Activated T-helper 1 cell treated with anti-CD3 and anti-CD28 coated beads, Interleukin-2, amount 50 U/mL, for 16 hours (primary cell): ENCODE measurements around the gene FNIP2.

ENCODE experiments used
- DNase-seq, 2 donors: peaks; one replicate each; pipeline ENCODE4 v3.0.0-alpha.2; 2020; ENCODE audit warnings: low read depth in 1 of 2, low spot score in 1 of 2

FNIP2 gene

GRCh38 chr4:158762553-158762952, 6.3 kb upstream of the FNIP2 start:
- no peak for DNase-seq

- DNase-seq: no peak
These were observed 5.4 kb upstream of the FNIP2 start for GRCh38 chr4:158763462-158763861.

DNA sequence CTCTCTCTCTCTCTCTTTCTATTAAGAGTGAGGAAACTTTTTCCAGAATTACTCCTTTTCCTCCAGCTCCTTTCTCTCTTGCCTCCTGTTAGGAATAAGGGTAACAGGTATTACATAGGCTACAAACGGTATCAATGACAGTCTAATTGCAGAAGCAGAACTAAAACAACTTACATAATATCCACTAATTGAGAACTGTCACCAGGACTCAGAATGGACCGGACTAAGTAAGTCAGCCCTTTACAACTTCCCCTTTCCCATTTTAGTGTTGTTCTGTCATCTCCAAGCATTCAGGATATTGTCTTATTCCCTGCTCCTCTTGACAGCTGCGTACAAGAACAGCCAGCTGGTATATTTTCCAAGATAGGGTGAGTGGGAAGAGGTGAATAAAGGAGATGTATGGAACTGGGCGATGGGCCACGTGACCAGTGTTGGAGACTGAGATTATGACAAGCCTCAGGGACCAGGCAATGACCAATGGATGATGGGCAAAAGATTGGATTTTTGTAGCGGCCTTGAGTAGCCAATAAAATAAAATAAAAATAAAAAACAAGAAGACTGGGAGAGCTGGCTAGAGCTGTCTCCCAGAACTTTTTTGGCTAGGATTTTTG, 2.3 kb upstream of the FNIP2 start:
- DNase-seq: no peak

GRCh38 chr4:158767451-158767850, 1.4 kb upstream of the FNIP2 start:
- DNase-seq: no peak

GRCh38 chr4:158769175-158769921, 522 bp downstream of the FNIP2 start:
- peak; percentile 4 to 19 for DNase-seq

- DNase-seq: no peak
These were observed 1.8 kb downstream of the FNIP2 start for GRCh38 chr4:158770671-158771070.

DNA sequence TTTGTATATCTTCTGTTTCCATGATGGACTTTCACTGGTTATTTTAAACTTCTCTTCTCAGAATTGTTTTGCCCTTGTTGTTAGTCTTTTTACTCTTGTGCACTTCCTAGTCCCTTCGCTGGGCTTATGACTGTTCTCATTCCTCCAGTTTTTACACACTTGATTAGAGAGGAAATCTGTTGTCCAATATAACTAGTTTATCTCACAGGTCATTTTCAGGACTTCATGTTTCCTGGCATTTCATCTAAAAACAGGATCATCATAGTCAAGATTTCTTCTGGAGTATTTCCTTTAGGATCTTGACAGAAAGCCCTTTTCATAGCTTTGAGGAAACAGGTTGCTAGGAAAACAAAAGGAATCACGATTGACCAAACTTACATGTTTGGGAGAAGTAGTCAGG, 3.0 kb downstream of the FNIP2 start:
- no peak for DNase-seq

DNA sequence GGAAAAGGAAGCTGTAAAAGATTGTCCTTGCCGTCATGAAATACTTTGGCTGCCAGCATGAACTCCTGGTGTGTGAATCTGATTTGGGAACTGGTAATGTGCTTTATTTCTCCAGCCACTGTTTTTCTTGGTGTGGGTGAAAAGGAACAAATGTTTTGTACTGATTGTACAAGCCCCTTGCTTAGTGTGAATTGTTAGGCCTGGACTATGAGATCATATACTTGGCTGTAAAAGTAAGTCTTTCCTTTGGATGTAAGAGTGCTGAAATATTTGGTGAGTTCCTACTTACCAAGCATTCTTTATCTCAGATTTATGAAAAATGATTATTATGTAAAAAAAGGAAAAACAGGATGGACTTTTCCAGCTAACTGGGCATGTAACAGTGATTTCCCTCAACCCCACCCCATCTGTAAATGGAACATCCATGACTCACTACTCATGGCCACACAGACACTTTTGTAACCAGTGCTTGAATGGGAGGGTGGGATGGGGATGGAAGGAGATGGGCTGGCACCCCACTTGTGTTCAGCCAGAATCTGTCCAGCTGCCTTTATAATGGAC, 6.3 kb downstream of the FNIP2 start:
- no peak for DNase-seq

GRCh38 chr4:158776106-158776505, 7.3 kb downstream of the FNIP2 start:
- no peak for DNase-seq

- DNase-seq: no peak
These were observed 8.8 kb downstream of the FNIP2 start for GRCh38 chr4:158777423-158778155.

GRCh38 chr4:158778156-158778711, 9.4 kb downstream of the FNIP2 start:
- DNase-seq: no peak

DNA sequence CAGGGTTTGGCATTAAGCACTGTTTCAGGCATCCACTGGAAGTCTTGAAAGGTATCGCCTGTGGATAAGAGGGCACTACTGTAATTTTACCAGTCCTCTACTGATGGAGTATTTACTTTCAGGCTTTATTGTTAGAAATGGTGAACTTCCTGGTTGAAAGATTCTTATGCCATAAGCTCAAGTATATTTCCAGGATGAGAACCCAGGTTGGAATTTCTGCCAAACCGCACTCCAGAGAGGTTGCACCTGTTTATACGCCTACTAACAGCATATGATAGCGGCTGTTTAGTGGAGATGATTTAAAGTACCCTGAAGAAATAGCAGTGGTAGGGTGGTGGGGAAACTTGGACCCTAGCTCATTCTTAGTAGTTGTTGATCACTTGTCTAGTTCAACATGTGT, 9.9 kb downstream of the FNIP2 start:
- DNase-seq: no peak

- DNase-seq: no peak
These were observed 13.1 kb downstream of the FNIP2 start for GRCh38 chr4:158781963-158782362.

GRCh38 chr4:158782551-158783360, 13.9 kb downstream of the FNIP2 start:
- DNase-seq: no peak

DNA sequence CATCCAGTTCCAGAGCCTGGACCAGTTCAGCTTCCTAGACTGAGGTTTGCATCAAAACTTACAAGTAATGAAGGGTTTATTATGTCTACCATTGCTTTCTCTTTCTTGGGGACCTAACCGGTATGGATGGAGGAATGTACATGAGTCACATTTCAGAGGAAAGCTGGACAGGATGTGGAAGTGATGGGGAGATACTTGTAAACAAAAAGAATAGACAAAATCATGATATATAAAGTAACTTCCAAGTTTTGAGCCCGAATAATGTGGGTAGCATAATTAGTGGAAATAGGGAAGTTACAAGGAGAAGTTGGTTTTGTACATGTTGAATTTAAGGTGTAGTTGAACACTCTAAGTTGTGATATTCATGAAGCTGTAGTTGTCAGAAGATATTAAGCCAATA, 15.0 kb downstream of the FNIP2 start:
- no peak for DNase-seq

GRCh38 chr4:158785718-158786117, 16.9 kb downstream of the FNIP2 start:
- no peak for DNase-seq

DNA sequence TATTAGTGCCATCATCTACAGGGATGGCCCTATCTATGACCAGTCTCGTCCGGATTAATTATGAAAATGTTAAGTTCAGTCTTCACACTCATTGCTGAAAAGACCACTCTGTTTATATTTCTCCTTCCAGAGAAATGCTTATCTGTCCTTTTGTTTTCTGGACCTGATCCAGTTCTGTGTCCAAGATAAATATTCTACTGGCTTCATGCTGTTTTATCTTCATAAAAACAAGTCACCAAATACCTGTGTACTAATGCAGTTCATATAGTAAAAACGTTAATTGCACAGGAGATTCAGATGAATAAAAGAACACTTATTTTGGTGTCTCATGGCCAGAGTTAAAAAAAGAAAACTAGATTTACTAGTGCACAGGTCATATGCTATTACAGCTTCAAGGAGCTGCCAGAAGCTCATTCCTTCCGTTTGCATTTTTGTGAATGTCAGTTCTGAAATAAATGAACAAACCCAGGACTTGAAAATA, 17.3 kb downstream of the FNIP2 start:
- DNase-seq: no peak

GRCh38 chr4:158786955-158787354, 18.1 kb downstream of the FNIP2 start:
- DNase-seq: no peak

GRCh38 chr4:158787709-158788475, 19.1 kb downstream of the FNIP2 start:
- DNase-seq: no peak

- DNase-seq: no peak
These were observed 19.7 kb downstream of the FNIP2 start for GRCh38 chr4:158788516-158788915.
